ENCODE data around the gene LYSMD3.

The LYSMD3 gene

DNA sequence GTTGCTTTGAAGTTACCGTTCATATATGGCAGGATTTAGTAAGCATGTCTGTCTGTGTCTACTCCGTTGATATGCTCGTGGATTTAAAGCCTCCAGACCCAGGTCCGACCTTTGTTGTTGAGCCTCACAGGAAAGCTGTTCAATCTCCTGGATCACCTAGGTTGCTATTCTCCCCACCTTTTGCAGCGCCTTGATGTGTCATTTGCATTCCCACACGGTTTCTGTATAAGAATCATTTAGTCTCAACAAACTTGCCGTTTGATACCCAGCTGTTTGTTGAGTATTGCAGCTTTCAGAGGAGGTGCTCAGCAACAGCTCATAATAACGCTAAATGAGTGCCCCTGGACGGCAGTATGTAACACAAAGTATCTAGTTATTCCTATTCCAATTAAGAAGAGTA, 28.0 kb upstream of the LYSMD3 start:
- TF ChIP-seq, protein P1, sequence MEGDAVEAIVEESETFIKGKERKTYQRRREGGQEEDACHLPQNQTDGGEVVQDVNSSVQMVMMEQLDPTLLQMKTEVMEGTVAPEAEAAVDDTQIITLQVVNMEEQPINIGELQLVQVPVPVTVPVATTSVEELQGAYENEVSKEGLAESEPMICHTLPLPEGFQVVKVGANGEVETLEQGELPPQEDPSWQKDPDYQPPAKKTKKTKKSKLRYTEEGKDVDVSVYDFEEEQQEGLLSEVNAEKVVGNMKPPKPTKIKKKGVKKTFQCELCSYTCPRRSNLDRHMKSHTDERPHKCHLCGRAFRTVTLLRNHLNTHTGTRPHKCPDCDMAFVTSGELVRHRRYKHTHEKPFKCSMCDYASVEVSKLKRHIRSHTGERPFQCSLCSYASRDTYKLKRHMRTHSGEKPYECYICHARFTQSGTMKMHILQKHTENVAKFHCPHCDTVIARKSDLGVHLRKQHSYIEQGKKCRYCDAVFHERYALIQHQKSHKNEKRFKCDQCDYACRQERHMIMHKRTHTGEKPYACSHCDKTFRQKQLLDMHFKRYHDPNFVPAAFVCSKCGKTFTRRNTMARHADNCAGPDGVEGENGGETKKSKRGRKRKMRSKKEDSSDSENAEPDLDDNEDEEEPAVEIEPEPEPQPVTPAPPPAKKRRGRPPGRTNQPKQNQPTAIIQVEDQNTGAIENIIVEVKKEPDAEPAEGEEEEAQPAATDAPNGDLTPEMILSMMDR (IDR thresholded peaks at IDR 0.05; ENCODE audit: low read depth, low read length), result no peak
- no peak overlapping the region for H3K4me3 ChIP-seq (ENCODE audit: low read depth, low read length)
- in situ Hi-C loops (cut with HindIII; ENCODE audit: low sequenced_read_pairs), result no loop called here
- DNase-seq (ENCODE audit: low read depth, low spot score), result no peak

DNA sequence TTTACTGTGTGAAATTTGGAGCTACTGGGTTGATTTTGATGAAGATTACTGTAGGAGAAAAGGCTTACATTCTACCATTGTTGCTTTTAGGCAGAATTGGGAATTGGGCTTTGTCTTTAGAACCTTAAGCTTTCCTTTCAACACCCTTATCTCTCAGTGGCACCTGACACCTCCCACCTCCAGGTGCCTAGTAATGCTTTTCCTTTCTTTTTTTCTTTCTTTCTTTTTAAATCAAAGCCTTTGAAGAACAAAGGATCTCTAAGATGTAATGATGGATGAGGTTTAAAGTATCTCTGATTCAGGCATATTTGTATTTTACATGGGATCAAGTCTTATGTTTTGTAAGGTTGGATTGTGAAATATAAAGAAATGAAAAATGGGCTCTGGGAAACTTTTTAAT, 26.3 kb upstream of the LYSMD3 start:
- in situ Hi-C loops (cut with HindIII; ENCODE audit: low sequenced_read_pairs), result no loop called here

DNA sequence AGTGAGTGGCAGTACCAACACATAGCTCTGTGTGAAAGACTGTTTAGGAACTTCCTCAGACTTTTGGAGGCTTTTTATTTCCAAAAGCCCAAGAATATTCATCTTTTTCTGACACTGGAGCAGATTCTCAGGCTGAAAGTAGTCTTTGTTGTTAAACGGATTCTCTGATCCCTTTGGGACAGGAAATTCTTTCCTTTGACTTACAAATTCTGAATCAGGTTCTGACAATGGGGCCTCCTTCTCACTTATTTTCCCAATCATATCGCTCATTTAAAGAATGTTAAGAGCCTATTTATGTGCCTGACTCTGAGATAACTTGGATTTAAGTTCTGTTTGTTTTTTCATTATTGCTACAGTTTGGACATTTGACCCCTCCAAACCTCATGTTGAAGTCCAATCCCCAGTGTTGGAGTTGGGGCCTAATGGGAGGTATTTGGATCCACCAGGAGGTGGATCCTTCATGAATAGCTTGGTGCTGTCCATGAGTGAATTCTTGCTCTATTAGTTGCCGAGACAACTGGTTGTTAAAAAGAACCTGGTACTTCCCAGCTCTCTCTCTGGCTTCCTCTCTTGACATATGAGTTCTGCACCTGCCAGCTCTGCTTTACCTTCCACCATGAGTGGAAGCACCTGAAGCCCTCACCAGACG, 25.1 kb upstream of the LYSMD3 start:
- TF ChIP-seq, protein P1 (IDR thresholded peaks at IDR 0.05; ENCODE audit: low read depth, low read length), result no peak

More for the DNA sequence above, 26.3 kb upstream of the LYSMD3 start:
- TF ChIP-seq, protein P1 (IDR thresholded peaks at IDR 0.05; ENCODE audit: low read depth, low read length), result no peak
- DNase-seq (ENCODE audit: low read depth, low spot score), result no peak
- H3K4me3 ChIP-seq (ENCODE audit: low read depth, low read length), result no peak overlapping the region

DNA sequence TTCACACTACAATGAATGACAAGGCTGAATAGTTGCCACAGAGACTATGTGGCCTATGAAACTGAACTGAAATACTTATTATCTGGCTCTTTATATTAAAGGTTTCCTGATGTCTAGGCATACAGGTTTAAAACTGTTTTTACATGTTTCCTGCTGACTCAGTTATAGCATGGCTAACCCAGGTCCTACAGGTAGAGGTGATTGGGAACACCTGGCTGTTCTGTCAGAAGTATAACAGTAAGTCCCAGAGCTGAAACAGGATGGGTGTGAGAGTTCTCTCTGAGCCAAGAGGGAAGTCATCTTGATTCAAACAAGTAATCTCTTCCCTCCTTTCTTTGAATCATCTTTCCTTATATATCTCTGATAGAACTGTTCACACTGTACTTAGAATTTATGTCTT, 24.3 kb upstream of the LYSMD3 start:
- in situ Hi-C loops (cut with HindIII; ENCODE audit: low sequenced_read_pairs), result no loop called here
- no peak for DNase-seq (ENCODE audit: low read depth, low spot score)
- H3K4me3 ChIP-seq (ENCODE audit: low read depth, low read length), result no peak overlapping the region
- TF ChIP-seq, protein P1 (IDR thresholded peaks at IDR 0.05; ENCODE audit: low read depth, low read length), result no peak

More for the DNA sequence above, 25.1 kb upstream of the LYSMD3 start:
- no peak for DNase-seq (ENCODE audit: low read depth, low spot score)
- in situ Hi-C loops (cut with HindIII; ENCODE audit: low sequenced_read_pairs), result no loop called here
- H3K4me3 ChIP-seq (ENCODE audit: low read depth, low read length), result no peak overlapping the region

DNA sequence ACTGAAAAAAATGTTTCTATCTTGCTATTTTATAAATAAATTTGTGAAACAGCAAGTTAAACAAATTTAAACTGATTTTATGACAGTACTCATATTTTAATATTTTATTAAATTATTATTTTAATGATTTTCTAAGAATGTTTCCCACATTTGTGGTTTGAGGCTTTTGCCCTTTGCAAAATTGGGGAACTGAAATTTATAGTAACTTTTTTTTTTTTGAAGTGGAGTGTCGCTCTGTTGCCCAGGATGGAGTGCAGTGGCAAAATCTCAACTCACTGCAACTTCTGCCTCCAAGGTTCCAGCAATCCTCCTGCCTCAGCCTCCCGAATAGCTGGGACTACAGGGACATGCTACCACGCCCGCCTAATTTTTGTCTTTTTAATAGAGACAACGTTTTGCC, 22.0 kb upstream of the LYSMD3 start:
- no peak overlapping the region for H3K4me3 ChIP-seq (ENCODE audit: low read depth, low read length)
- TF ChIP-seq, protein P1 (IDR thresholded peaks at IDR 0.05; ENCODE audit: low read depth, low read length), result no peak
- in situ Hi-C loops (cut with HindIII; ENCODE audit: low sequenced_read_pairs), result no loop called here
- DNase-seq (ENCODE audit: low read depth, low spot score), result no peak

DNA sequence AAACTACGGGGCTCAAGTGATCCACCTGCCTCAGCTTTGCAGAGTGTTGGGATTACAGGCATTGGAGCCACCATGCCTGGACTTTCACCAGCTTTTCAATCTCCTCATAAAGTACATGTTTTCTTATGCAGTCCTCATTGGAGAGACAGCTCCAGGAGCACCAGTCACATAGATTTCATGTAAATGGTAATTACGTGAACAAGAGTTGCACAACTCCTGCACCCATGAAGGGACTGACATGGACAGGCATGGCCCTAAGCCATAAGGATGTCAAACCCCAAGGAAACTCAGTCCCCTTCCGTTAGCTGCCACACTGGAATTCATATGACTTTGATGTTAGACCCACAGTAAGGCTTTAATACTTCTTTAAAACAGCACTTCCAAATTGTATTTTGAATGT, 21.6 kb upstream of the LYSMD3 start:
- DNase-seq (ENCODE audit: low read depth, low spot score), result no peak
- no peak overlapping the region for H3K4me3 ChIP-seq (ENCODE audit: low read depth, low read length)
- in situ Hi-C loops (cut with HindIII; ENCODE audit: low sequenced_read_pairs), result no loop called here
- TF ChIP-seq, protein P1 (IDR thresholded peaks at IDR 0.05; ENCODE audit: low read depth, low read length), result no peak
